GM23338 (cell line): ENCODE results near the gene PRKCD. TPM values are rescaled to one million over a fixed set of nuclear protein-coding genes. Genes with fewer than 3 reads are reported as not detected.

Source experiments
- ATAC-seq: fragments of 200-7000 bp; cut with Tn5 transposase; 3 replicates; pipeline ENCODE4 v1.9.1; 2020
- DNase-seq: peaks from one replicate; pipeline ENCODE4 v3.0.0-alpha.2; 2015; ENCODE audit warnings: low spot score
- H2AFZ ChIP-seq: fragments of 200-600 bp; sonication (generic); 2 replicates; pipeline ENCODE4 v1.8.0; 2016; ENCODE audit warnings: antibody characterized with exemption, mild to moderate bottlenecking, moderate library complexity
- H3F3A ChIP-seq: fragments of 200-600 bp; sonication (generic); replicated peaks from 2 replicates; pipeline ENCODE4 v1.8.0; 2017; ENCODE audit warnings: antibody characterized with exemption, mixed run types, low read depth
- H3K27ac ChIP-seq: fragments of 200-600 bp; sonication (generic); 2 replicates; pipeline ENCODE4 v1.6.1; 2016; ENCODE audit warnings: low read depth
- H3K27me3 ChIP-seq: fragments of 200-600 bp; sonication (generic); 2 replicates; pipeline ENCODE4 v1.8.0; 2016; ENCODE audit warnings: mild to moderate bottlenecking, mixed run types, moderate library complexity; ENCODE audit not compliant: insufficient read depth
- H3K36me3 ChIP-seq: fragments of 200-600 bp; sonication (generic); 2 replicates; pipeline ENCODE4 v1.8.0; 2016; ENCODE audit warnings: mild to moderate bottlenecking; ENCODE audit not compliant: insufficient read depth
- H3K4me1 ChIP-seq: fragments of 200-600 bp; sonication (generic); 2 replicates; pipeline ENCODE4 v1.8.0; 2016; ENCODE audit warnings: mild to moderate bottlenecking, moderate library complexity; ENCODE audit not compliant: insufficient read depth
- H3K4me2 ChIP-seq: fragments of 200-600 bp; sonication (generic); 2 replicates; pipeline ENCODE4 v1.7.1; 2017; ENCODE audit warnings: mixed run types
- H3K4me3 ChIP-seq: fragments of 200-600 bp; sonication (generic); 2 replicates; pipeline ENCODE4 v1.6.1; 2016; ENCODE audit warnings: mixed run types
- H3K79me2 ChIP-seq: fragments of 200-600 bp; sonication (generic); replicated peaks from 2 replicates; pipeline ENCODE4 v1.8.0; 2017; ENCODE audit warnings: mild to moderate bottlenecking; ENCODE audit not compliant: insufficient read depth
- H3K9me2 ChIP-seq: fragments of 200-600 bp; sonication (generic); 2 replicates; pipeline ENCODE4 v1.8.0; 2017; ENCODE audit not compliant: insufficient read depth
- H4K20me1 ChIP-seq: fragments of 200-600 bp; sonication (generic); replicated peaks from 2 replicates; pipeline ENCODE4 v1.8.0; 2017; ENCODE audit warnings: mild to moderate bottlenecking; ENCODE audit not compliant: insufficient read depth
- H3K27ac Mint-ChIP-seq: 2 replicates; pipeline ENCODE4 v1.8.0; 2020; ENCODE audit warnings: inconsistent platforms, mild to moderate bottlenecking, moderate library complexity, mixed read lengths
- H3K27me3 Mint-ChIP-seq: 3 replicates; pipeline ENCODE4 v1.8.0; 2022; ENCODE audit warnings: low read depth, mild to moderate bottlenecking, moderate library complexity, mixed read lengths, inconsistent platforms; ENCODE audit not compliant: insufficient read depth, poor library complexity
- H3K36me3 Mint-ChIP-seq: 3 replicates; pipeline ENCODE4 v1.8.0; 2021; ENCODE audit warnings: low read depth, mild to moderate bottlenecking, inconsistent platforms, moderate library complexity, mixed read lengths
- H3K4me1 Mint-ChIP-seq: 3 replicates; pipeline ENCODE4 v1.8.0; 2020; ENCODE audit warnings: mild to moderate bottlenecking, inconsistent platforms, mixed read lengths
- H3K4me3 Mint-ChIP-seq: 3 replicates; pipeline ENCODE4 v1.8.0; 2021; ENCODE audit warnings: moderate library complexity, mild to moderate bottlenecking, inconsistent platforms, mixed read lengths
- H3K9me3 Mint-ChIP-seq: 3 replicates; pipeline ENCODE4 v1.8.0; 2020; ENCODE audit warnings: moderate library complexity, mild to moderate bottlenecking, inconsistent platforms, mixed read lengths
- CREB1 ChIP-seq: fragments of 250-450 bp; sonication (Bioruptor Pico); IDR thresholded peaks from 2 replicates; pipeline ENCODE4 v1.5.0; 2020; ENCODE audit warnings: low read depth, mild to moderate bottlenecking, moderate library complexity
- EZH2phosphoT487 ChIP-seq: fragments of 200-600 bp; sonication (generic); IDR thresholded peaks from one replicate; pipeline ENCODE4 v1.8.1; 2018; ENCODE audit warnings: antibody characterized with exemption; ENCODE audit not compliant: unreplicated experiment
- NANOG ChIP-seq: IDR thresholded peaks from 2 replicates; pipeline ENCODE4 v1.6.1; 2016; ENCODE audit warnings: antibody characterized with exemption, borderline replicate concordance
- POLR2AphosphoS5 ChIP-seq: IDR thresholded peaks from 2 replicates; pipeline ENCODE4 v1.6.1; 2016; ENCODE audit warnings: antibody characterized with exemption, low read depth
- STAT1 ChIP-seq: IDR thresholded peaks from one replicate; pipeline ENCODE4 v1.6.1; 2016; ENCODE audit warnings: antibody characterized with exemption; ENCODE audit not compliant: unreplicated experiment
- ZNF331 ChIP-seq: fragments of 250-450 bp; sonication (Bioruptor Pico); IDR thresholded peaks from 2 replicates; pipeline ENCODE4 v1.5.0; 2020; ENCODE audit warnings: low read depth, mild to moderate bottlenecking, moderate library complexity
- polyA plus RNA-seq: library from polyadenylated mRNA; unstranded; fragments of >200 nt; fragmentation: Nextera tagmentation; extraction: Ambion mirVana; gene quantifications from 2 replicates; pipeline ENCODE4 v1.2.1, GENCODE V29; 2016
- total RNA-seq: library from RNA; depleted of rRNA; stranded (reverse); fragments of >200 nt; shearing (Covaris generic); gene quantifications from 2 replicates; pipeline ENCODE4 v1.2.3, GENCODE V29; 2014
- TF ChIP-seq, protein P1 (sequence below): IDR thresholded peaks from 2 replicates; pipeline ENCODE4 v1.6.1; 2016; ENCODE audit warnings: antibody characterized with exemption
- TF ChIP-seq, protein P2 (sequence below): IDR thresholded peaks from one replicate; pipeline ENCODE4 v1.6.1; 2018; ENCODE audit warnings: antibody characterized with exemption; ENCODE audit not compliant: unreplicated experiment

Gene PRKCD
- total and polyA plus RNA-seq, 2 experiments from 2014 or later, result 11.3 to 11.8 TPM

DNA sequence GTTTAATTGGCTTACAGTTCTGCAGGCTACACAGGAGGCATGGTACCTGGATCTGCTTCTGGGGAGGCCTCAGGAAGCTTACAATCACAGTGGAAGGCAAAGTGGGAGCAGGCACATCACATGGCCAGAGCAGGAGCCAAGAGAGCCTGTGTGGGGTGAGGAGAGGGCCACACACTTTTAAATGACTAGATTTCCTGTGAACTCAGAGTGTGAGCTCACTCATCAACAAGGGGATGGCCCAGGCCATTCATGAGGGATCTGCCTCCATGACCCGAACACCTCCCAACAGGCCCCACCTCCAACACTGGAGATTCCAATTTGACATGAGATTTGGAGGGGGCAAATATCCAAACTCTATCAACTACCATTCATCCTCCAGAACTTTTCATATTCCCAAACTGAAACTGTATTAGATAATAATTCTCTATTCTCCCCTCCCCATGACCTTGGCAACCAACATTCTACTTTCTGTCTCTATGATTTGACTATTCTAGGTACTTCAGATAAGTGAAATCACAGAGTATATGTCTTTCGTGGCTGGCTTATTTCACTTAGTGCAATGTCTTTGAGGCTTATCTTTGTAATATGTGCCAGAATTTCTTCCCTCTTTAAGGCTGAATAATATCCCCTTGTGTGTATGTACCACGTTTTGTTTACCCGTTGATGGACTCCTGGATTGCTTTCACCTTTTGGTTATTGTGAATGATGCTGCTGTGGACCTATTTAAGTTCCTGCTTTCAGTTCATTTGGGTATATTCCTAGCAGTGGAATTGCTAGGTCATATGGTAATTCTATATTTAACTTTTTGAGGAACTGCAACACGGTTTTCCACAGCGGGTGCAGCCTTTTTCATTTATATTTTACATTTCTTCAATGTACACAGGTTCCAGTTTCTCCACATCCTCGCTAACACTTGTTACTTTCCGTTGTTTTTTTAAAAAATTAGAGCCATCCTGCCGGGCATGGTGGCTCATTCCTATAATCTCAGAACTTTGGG is 51.0 kb downstream of the PRKCD start:
- Histone ChIP-seq H3K79me2 (no peaks in the 10 kb centered on the region), H3K4me1 (no peaks in the 10 kb centered on the region), H3K4me2 (no peak overlapping the region), H3K27me3 (no peaks in the 10 kb centered on the region), H3F3A (no peaks in the 10 kb centered on the region), H4K20me1 (no peaks in the 10 kb centered on the region), H3K4me3 (no peak overlapping the region), H3K9me2 (no peaks in the 10 kb centered on the region), H3K36me3 (no peaks in the 10 kb centered on the region), H2AFZ (no peak overlapping the region), H3K27ac (no peak overlapping the region)
- Mint-ChIP-seq H3K27ac (no peak overlapping the region), H3K4me1 (no peaks in the 10 kb centered on the region), H3K36me3 (peaks cover 6% of the 10 kb centered on the region; the same call in 2 of the 3 replicates), H3K27me3 (peaks cover 6% of the 10 kb centered on the region), H3K9me3 (peaks cover 17% of the 10 kb centered on the region), H3K4me3 (no peak overlapping the region)
- DNase-seq (no peak), ATAC-seq (no peak)
- TF ChIP-seq STAT1 (no peak), CREB1 (CRISPR knock-in tag) (no peak), NANOG (no peak), ZNF331 (CRISPR knock-in tag) (no peak), POLR2AphosphoS5 (no peak)
- TF ChIP-seq, protein P1, sequence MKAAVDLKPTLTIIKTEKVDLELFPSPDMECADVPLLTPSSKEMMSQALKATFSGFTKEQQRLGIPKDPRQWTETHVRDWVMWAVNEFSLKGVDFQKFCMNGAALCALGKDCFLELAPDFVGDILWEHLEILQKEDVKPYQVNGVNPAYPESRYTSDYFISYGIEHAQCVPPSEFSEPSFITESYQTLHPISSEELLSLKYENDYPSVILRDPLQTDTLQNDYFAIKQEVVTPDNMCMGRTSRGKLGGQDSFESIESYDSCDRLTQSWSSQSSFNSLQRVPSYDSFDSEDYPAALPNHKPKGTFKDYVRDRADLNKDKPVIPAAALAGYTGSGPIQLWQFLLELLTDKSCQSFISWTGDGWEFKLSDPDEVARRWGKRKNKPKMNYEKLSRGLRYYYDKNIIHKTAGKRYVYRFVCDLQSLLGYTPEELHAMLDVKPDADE, result no peak

DNA sequence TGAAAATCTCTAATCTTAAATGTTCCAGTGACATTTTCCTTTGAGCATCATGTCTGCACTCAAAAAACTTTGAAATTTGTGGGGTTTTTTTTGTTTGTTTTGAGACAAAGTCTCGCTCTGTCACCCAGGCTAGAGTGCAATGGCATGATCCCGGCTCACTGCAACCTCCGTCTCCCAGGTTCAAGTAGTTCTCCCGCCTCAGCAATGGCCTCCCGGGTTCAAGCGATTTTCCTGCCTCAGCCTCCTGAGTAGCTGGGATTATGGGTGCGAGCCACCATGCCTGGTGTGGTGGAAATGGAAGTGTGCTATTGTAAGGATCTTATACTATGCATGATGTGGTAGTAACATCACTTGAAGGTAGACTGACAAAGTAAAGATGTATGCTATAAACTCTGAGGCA is 52.3 kb downstream of the PRKCD start:
- no peaks in the 10 kb centered on the region for H3K36me3 ChIP-seq
- H3K27ac ChIP-seq, result no peak overlapping the region
- peaks cover 14% of the 10 kb centered on the region for H3K27me3 Mint-ChIP-seq
- DNase-seq (no peak), ATAC-seq (no peak)
- no peaks in the 10 kb centered on the region for H3K9me2 ChIP-seq
- H3K9me3 Mint-ChIP-seq, result peaks cover 17% of the 10 kb centered on the region
- no peak for TF ChIP-seq EZH2phosphoT487
- H3F3A ChIP-seq, result no peaks in the 10 kb centered on the region
- no peak overlapping the region for H3K4me2 ChIP-seq
- no peaks in the 10 kb centered on the region for H3K4me1 ChIP-seq
- no peaks in the 10 kb centered on the region for H3K27me3 ChIP-seq
- peaks cover 6% of the 10 kb centered on the region; the same call in 2 of the 3 replicates for H3K36me3 Mint-ChIP-seq
- no peaks in the 10 kb centered on the region; the same call in 2 of the 3 replicates for H3K4me1 Mint-ChIP-seq
- no peaks in the 10 kb centered on the region for H4K20me1 ChIP-seq
- no peak overlapping the region for H3K4me3 Mint-ChIP-seq
- H3K4me3 ChIP-seq, result no peak overlapping the region
- H2AFZ ChIP-seq, result no peak overlapping the region
- H3K79me2 ChIP-seq, result no peaks in the 10 kb centered on the region
- H3K27ac Mint-ChIP-seq, result no peak overlapping the region

DNA sequence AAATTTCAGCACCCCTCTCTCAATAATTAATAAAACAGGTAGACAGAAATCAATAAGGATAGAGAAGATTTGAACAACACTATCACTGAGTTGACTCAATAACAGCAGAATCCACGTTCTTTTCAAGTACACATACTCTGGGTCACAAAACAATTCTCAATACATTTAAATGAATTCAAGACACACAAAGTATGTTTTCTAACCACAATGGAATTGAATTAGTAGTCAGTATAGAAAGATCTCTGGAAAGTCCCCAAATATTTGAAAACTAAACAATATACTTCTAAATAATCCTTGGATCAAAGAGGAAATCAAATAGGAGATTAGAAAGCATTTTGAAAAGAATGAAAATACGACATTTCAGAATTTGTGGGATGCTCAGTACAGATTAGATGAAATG is 54.8 kb downstream of the PRKCD start:
- ATAC-seq (no peak), DNase-seq (no peak)
- Histone ChIP-seq H3F3A (peaks cover 9% of the 10 kb centered on the region; the same call in 1 of the 2 replicates), H3K27me3 (no peaks in the 10 kb centered on the region), H3K4me3 (no peak overlapping the region), H3K79me2 (no peaks in the 10 kb centered on the region), H3K4me1 (no peaks in the 10 kb centered on the region), H3K4me2 (no peak overlapping the region), H3K27ac (no peak overlapping the region), H4K20me1 (no peaks in the 10 kb centered on the region), H3K36me3 (no peaks in the 10 kb centered on the region), H3K9me2 (no peaks in the 10 kb centered on the region), H2AFZ (no peak overlapping the region)
- Mint-ChIP-seq H3K4me3 (no peak overlapping the region), H3K4me1 (no peaks in the 10 kb centered on the region; the same call in 2 of the 3 replicates), H3K9me3 (no peaks in the 10 kb centered on the region), H3K36me3 (peaks cover 2% of the 10 kb centered on the region; the same call in 2 of the 3 replicates), H3K27ac (no peak overlapping the region), H3K27me3 (peaks cover 29% of the 10 kb centered on the region)
- TF ChIP-seq, protein P1, result no peak
- TF ChIP-seq, protein P2, sequence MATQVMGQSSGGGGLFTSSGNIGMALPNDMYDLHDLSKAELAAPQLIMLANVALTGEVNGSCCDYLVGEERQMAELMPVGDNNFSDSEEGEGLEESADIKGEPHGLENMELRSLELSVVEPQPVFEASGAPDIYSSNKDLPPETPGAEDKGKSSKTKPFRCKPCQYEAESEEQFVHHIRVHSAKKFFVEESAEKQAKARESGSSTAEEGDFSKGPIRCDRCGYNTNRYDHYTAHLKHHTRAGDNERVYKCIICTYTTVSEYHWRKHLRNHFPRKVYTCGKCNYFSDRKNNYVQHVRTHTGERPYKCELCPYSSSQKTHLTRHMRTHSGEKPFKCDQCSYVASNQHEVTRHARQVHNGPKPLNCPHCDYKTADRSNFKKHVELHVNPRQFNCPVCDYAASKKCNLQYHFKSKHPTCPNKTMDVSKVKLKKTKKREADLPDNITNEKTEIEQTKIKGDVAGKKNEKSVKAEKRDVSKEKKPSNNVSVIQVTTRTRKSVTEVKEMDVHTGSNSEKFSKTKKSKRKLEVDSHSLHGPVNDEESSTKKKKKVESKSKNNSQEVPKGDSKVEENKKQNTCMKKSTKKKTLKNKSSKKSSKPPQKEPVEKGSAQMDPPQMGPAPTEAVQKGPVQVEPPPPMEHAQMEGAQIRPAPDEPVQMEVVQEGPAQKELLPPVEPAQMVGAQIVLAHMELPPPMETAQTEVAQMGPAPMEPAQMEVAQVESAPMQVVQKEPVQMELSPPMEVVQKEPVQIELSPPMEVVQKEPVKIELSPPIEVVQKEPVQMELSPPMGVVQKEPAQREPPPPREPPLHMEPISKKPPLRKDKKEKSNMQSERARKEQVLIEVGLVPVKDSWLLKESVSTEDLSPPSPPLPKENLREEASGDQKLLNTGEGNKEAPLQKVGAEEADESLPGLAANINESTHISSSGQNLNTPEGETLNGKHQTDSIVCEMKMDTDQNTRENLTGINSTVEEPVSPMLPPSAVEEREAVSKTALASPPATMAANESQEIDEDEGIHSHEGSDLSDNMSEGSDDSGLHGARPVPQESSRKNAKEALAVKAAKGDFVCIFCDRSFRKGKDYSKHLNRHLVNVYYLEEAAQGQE, result no peak
